Fibroblast of villous mesenchyme (primary cell): ENCODE results near the gene IL18R1. TPM values are rescaled to one million over a fixed set of nuclear protein-coding genes. Genes with fewer than 3 reads are reported as not detected.
A peak's percentile ranks its signal among the peaks of the same experiment; 100 is the strongest.

Experiments used
- DNase-seq: peaks from one replicate; pipeline ENCODE4 v3.0.0-alpha.2; 2010; ENCODE audit warnings: low read depth
- H3K4me3 ChIP-seq: 2 replicates; pipeline ENCODE4 v1.5.1; 2011; ENCODE audit warnings: low read depth, mild to moderate bottlenecking, low read length
- total RNA-seq: library from RNA; depleted of rRNA; stranded (reverse); fragments of >200 nt; gene quantifications from 2 replicates; pipeline ENCODE4 v1.2.3, GENCODE V29; 2012
- TF ChIP-seq, protein P1 (sequence below): IDR thresholded peaks from 2 replicates; pipeline ENCODE4 v1.5.1; 2012; ENCODE audit warnings: low read depth, mild to moderate bottlenecking, low read length; ENCODE audit not compliant: insufficient read depth

The IL18R1 gene
- total RNA-seq, 1 donor: 0.43 TPM

DNA sequence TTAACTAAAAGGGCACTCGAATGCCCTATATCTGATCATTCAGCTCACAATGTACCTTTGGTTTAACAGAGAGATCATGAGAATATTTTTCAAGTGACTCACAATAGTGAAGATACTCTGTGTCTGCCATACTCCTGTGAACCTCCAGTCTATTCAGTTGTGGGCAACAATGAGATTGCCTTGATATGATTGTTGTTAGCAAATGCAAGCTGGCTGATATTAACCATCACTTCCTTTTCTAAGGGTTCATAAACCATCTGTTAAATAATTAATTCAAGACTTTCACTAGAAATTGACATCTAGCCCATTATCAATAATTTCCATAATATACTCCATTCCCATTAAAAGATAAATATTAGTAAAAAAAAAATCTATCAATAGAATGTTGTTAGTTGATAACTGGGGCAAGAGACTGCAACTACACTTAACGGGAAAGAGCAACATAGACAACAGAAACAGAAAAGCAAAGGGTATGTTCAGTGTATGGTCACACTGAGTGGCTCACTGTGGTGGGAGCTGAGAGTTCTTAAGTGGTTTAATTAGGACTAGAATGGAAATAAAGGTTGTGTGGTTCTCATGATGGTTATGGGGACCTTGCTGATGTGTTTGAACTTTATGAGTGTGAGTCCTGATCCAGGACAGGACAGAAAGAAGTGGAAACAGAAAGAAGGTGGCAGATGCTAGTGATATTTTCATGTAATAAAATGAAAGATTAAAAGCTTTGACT, 79.2 kb downstream of the IL18R1 start:
- TF ChIP-seq, protein P1, sequence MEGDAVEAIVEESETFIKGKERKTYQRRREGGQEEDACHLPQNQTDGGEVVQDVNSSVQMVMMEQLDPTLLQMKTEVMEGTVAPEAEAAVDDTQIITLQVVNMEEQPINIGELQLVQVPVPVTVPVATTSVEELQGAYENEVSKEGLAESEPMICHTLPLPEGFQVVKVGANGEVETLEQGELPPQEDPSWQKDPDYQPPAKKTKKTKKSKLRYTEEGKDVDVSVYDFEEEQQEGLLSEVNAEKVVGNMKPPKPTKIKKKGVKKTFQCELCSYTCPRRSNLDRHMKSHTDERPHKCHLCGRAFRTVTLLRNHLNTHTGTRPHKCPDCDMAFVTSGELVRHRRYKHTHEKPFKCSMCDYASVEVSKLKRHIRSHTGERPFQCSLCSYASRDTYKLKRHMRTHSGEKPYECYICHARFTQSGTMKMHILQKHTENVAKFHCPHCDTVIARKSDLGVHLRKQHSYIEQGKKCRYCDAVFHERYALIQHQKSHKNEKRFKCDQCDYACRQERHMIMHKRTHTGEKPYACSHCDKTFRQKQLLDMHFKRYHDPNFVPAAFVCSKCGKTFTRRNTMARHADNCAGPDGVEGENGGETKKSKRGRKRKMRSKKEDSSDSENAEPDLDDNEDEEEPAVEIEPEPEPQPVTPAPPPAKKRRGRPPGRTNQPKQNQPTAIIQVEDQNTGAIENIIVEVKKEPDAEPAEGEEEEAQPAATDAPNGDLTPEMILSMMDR: no peak
- H3K4me3 ChIP-seq: no peak overlapping the region
- DNase-seq: no peak

DNA sequence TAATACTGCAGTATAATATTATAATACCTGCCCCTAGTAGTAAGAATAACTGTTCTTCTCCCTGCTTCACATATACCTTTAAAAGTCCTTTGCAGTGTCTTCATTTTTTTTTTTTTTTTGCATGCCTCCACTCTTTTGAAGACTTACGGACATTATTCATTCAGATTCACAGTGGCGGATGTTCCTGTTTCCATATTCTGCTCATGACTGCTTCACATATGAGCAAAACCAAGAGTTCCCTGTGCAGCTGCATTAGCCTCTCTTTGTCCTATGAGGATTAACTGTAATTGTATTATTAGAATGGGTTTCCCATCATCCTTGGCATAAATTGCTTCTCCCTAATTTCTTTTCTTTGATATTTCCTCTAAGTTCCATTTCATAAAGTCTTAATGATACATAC, 80.1 kb downstream of the IL18R1 start:
- TF ChIP-seq, protein P1: no peak
- no peak overlapping the region for H3K4me3 ChIP-seq
- no peak for DNase-seq

DNA sequence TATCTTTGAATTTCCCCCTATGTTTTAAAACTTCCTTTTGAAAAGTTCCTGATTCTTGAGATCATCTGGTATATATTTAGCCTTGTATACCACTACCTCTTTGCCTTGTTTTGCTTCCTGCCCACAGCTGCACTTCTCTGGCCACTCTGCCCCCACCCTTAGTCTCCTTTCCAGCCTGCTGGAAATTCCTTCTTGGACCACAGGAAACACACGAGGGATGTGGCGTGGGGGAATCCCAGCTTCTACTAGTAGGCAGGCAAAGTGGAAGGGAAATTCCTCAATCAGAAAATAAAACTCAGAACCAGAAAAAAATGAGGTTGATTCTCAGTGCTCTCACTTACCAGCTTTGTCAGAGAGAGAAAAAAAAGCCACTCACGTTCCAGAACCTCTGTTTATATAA, 80.7 kb downstream of the IL18R1 start:
- TF ChIP-seq, protein P1: no peak
- peak; percentile 12 for DNase-seq
- no peak overlapping the region for H3K4me3 ChIP-seq

DNA sequence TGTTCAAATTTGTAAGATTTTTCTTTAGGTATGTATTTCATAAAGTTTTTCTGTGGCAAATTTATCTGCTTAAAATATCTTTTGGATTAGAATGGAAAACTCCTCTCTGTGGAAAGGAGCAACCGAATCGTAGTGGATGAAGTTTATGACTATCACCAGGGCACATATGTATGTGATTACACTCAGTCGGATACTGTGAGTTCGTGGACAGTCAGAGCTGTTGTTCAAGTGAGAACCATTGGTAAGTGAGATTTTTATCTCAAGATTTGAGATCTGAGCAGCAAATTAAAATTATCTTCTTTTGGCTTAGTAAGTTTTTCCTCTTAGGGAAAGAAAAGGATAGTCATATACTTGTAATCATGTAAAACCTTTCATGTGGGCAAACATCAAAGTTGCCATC, 81.5 kb downstream of the IL18R1 start:
- DNase-seq: no peak
- H3K4me3 ChIP-seq: no peak overlapping the region
- TF ChIP-seq, protein P1: no peak

DNA sequence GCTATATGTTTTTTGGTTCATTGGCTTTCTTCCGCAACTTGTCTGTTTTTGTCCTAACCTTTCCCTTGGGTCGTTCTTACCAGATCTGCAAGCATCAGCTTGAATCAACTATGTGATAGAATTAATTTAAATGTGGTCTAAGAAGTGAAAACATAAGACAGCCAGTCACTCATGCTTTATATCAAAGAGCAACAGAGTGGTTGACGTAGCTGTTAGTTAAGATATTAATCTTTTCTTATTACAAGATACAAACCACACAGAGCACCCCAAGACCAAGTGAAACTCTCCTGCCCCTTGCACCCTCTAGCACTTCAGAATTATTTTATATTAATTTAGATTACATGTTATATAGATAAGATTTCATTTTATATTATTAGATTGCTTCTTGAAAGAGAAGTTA, 82.5 kb downstream of the IL18R1 start:
- TF ChIP-seq, protein P1: no peak

DNA sequence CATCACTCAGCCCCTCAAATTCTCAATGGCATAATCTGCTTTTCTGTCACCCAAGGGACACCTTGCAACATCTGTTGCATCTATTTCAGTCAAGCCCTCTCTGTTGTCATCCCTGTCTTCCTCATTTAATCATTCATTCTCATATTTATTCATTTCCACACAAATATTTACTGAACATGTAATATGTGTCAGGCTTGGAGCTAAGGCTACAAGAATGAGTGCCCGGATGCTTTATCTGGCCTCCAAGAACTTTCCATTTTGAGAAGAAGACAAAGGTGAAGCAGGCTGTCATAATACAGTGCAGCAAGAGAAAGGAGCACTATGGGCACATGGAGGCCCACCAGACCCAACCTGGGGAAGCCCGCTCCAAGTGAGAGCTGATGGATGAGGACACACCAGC, 83.0 kb downstream of the IL18R1 start:
- TF ChIP-seq, protein P1: no peak
- no peak overlapping the region for H3K4me3 ChIP-seq
- no peak for DNase-seq

More for the DNA sequence above, 82.5 kb downstream of the IL18R1 start:
- H3K4me3 ChIP-seq: no peak overlapping the region
- DNase-seq: no peak
